T-helper 17 cell (primary cell): ENCODE data around the gene SLC16A7. TPM values are rescaled to one million over a fixed set of nuclear protein-coding genes. Genes with fewer than 3 reads are reported as not detected.

ENCODE experiments used
- ATAC-seq: fragments of 150-1000 bp; cut with Tn5 transposase; 2 replicates; pipeline ENCODE4 v1.10.0; 2021; ENCODE audit warnings: mild to moderate bottlenecking, moderate library complexity
- DNase-seq, 3 donors: peaks; one replicate each; pipeline versions ENCODE4 v3.0.0 to v3.0.0-alpha.2; 2020 to 2021
- H3K9me3 ChIP-seq: one replicate; pipeline ENCODE4 v1.7.0; 2013; ENCODE audit warnings: low read length, mild to moderate bottlenecking; ENCODE audit not compliant: control insufficient read depth, poor library complexity, severe bottlenecking
- H3K27ac Mint-ChIP-seq: one replicate; pipeline ENCODE4 v1.8.0; 2022; ENCODE audit warnings: mild to moderate bottlenecking, moderate library complexity, mixed read lengths
- H3K27me3 Mint-ChIP-seq: one replicate; pipeline ENCODE4 v1.8.0; 2022; ENCODE audit warnings: mixed read lengths
- H3K36me3 Mint-ChIP-seq: one replicate; pipeline ENCODE4 v1.8.0; 2022; ENCODE audit warnings: low read depth, mixed read lengths
- H3K4me1 Mint-ChIP-seq: one replicate; pipeline ENCODE4 v1.8.0; 2022; ENCODE audit warnings: mild to moderate bottlenecking, mixed read lengths
- H3K4me3 Mint-ChIP-seq: one replicate; pipeline ENCODE4 v1.8.0; 2022; ENCODE audit warnings: mild to moderate bottlenecking, moderate library complexity, mixed read lengths
- total RNA-seq, 4 donors: library from RNA in 2 of 4; stranded (reverse) in 2 of 4; gene quantifications; one replicate each; pipeline ENCODE4 v1.2.3 and lab custom pipeline; 2022 to 2026

SLC16A7 gene
- total RNA-seq, 2 donors from 2014 or later: 31.1 to 37.8 TPM

DNA sequence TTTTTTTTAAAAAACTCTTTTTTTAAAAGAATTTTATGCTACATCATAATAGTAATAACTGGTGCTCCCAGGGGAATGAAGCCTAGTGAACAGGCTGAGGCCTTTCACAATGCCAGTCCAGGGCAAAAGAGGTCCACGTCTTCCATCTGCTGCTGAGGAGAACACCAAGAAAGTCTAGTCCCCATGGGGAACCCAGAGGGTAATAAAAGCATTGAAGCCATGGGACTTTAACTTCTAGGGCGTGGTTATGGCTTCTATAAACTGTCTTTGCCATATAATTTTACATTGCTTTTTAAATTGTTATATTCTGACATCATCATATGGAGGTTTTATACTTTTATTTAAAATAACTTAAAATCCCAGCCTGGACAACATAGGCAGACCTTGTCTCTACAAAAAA lies 64.3 kb downstream of the SLC16A7 start:
- H3K9me3 ChIP-seq: no peaks in the 10 kb centered on the region
- no peak overlapping the region for H3K4me3 Mint-ChIP-seq
- ATAC-seq: no peak
- H3K4me1 Mint-ChIP-seq: peaks cover 17% of the 10 kb centered on the region
- H3K36me3 Mint-ChIP-seq: no peaks in the 10 kb centered on the region
- H3K27ac Mint-ChIP-seq: no peak overlapping the region
- no peak for DNase-seq
- no peaks in the 10 kb centered on the region for H3K27me3 Mint-ChIP-seq

DNA sequence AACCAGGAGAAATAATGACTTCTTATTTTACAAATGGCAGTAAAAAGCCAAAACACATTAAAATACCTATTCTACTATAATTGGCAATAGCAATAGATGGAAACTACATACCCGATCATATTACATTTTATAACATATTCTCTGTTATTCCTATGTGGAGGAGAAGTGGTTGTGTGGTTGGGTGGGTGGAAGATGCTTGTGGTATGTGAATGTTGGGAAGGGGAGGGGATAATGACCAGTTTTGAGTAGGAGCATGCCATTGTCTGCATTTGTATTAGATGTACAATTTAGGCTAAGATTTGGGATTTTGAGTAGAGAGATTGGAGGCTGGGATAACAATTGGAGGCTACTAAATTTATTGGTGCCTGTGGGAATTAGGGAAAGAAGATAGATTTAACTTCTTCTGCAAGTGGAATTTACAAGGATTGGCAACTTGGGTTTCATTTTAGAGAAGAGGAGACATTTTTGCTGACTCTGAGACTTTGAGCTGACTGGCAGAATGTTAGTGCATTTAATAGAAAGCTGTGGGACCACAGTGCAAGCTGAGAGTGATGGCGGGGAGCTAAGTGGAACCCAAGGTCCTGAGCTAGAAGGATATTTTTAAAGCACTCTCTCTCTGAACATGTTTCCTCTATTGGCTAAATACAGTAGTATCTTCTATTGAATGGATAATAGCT lies 65.2 kb downstream of the SLC16A7 start:
- no peak overlapping the region for H3K27ac Mint-ChIP-seq
- H3K4me1 Mint-ChIP-seq: peaks cover 16% of the 10 kb centered on the region
- H3K4me3 Mint-ChIP-seq: no peak overlapping the region
- H3K36me3 Mint-ChIP-seq: no peaks in the 10 kb centered on the region
- no peaks in the 10 kb centered on the region for H3K27me3 Mint-ChIP-seq
- no peak for ATAC-seq
- no peak for DNase-seq
- H3K9me3 ChIP-seq: no peaks in the 10 kb centered on the region

DNA sequence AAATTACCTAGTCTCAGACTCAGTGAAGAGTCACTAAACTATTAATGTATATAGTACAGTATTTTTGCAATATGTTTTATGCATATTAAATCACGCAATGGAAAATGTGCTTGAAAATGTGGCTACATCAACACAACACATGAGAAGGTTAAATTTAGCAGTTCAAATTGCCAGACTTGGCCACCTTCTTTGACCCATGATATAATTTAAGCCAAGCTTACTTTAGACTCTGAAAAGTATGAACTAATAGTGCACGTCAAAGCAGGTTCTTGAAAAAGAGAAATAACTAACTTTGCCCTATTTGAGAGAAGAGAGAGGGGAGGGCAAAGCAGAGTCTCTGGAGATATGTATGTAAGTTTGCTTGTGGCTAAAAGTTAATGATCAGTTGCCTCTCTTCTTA lies 68.7 kb downstream of the SLC16A7 start:
- ATAC-seq: no peak
- Mint-ChIP-seq H3K27ac (no peak overlapping the region), H3K4me1 (peaks cover 14% of the 10 kb centered on the region), H3K27me3 (no peaks in the 10 kb centered on the region), H3K4me3 (no peak overlapping the region), H3K36me3 (peaks cover 2% of the 10 kb centered on the region)
- H3K9me3 ChIP-seq: no peaks in the 10 kb centered on the region
- DNase-seq: no peak

DNA sequence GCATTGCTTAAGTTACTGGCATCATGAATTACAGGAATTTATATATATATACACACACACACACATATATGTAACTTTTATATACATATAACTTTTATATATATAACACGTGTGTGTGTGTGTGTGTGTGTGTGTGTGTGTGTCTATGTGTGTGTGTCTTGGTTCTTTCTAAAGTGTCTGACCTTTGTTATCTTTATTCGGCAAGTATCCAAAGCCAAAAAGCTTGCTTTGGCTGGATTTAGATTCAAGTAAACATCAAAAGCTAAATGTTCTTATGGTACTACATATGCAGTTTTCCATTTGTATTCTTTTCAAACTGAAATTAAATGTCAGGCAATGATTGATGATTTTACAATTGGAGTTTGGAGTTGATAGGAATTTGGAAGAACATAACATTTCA lies 69.9 kb downstream of the SLC16A7 start:
- Mint-ChIP-seq H3K36me3 (peaks cover 2% of the 10 kb centered on the region), H3K4me3 (no peak overlapping the region), H3K27ac (no peak overlapping the region), H3K4me1 (peaks cover 18% of the 10 kb centered on the region), H3K27me3 (no peaks in the 10 kb centered on the region)
- ATAC-seq (no peak), DNase-seq (no peak)
- no peaks in the 10 kb centered on the region for H3K9me3 ChIP-seq

DNA sequence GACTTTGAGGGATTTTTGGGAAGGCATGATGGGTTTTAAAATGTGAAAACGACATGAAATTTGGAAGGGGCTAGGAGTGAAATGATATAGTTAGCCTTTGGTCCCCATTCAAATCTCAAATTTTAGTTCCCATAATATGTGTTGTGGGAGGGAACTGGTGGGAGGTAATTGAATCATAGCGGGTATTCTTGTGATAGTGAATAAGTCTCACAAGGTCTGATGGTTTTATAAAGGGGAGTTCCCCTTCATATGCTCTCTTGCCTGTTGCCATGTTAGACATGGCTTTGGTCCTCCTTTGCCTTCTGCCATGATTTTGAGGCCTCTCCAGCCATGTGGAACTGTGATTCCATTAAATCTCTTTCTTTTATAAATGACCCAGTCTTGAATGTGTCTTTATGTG lies 72.8 kb downstream of the SLC16A7 start:
- no peak overlapping the region for H3K4me3 Mint-ChIP-seq
- H3K27ac Mint-ChIP-seq: peak overlapping the region; percentile 12
- ATAC-seq (no peak), DNase-seq (no peak)
- no peaks in the 10 kb centered on the region for H3K9me3 ChIP-seq
- peaks cover 15% of the 10 kb centered on the region for H3K4me1 Mint-ChIP-seq
- no peaks in the 10 kb centered on the region for H3K27me3 Mint-ChIP-seq
- H3K36me3 Mint-ChIP-seq: peaks cover 2% of the 10 kb centered on the region

DNA sequence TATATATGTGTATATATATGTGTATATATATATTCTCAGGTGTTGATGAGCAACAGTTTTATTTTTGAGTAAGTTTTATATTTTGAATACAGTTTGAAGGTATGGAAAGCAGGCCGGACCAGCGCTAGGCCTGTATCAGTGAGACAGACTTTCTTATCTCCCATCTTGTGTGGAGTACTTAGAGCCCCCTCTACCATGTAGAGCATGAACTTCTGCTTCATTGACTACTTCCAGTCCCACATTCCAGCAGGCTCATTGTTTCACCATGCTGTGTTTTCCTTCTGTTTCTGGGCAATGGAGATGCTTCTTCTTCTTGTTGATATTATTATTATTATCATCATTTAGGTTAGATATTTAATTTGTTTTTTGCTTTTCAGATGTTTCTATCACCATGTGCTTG lies 76.4 kb downstream of the SLC16A7 start:
- H3K9me3 ChIP-seq: no peaks in the 10 kb centered on the region
- Mint-ChIP-seq H3K27ac (no peak overlapping the region), H3K27me3 (no peaks in the 10 kb centered on the region), H3K4me1 (peaks cover 15% of the 10 kb centered on the region), H3K4me3 (no peak overlapping the region), H3K36me3 (peaks cover 3% of the 10 kb centered on the region)
- ATAC-seq (no peak), DNase-seq (no peak)

DNA sequence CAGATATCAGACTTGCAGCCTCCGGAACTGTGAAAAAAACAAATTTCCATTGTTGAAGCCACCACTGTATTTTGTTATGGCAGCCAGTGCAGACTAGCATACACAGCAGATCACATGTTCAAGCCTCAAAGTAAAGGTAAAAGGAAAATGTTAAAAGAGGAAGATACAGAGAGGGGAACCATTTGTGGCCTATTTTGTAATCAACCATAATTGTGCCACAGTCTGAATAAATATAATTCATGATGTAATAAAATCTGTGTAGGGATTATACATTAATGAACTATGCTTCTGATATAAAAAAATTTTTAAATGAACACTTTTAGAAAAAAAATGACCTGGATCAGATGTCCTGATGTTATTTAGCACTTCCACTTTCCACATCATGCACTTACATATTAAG lies 79.6 kb downstream of the SLC16A7 start:
- Mint-ChIP-seq H3K27me3 (no peaks in the 10 kb centered on the region), H3K4me3 (no peak overlapping the region), H3K36me3 (peaks cover 2% of the 10 kb centered on the region), H3K27ac (no peak overlapping the region), H3K4me1 (peaks cover 8% of the 10 kb centered on the region)
- no peak for ATAC-seq
- DNase-seq: no peak
- no peaks in the 10 kb centered on the region for H3K9me3 ChIP-seq

DNA sequence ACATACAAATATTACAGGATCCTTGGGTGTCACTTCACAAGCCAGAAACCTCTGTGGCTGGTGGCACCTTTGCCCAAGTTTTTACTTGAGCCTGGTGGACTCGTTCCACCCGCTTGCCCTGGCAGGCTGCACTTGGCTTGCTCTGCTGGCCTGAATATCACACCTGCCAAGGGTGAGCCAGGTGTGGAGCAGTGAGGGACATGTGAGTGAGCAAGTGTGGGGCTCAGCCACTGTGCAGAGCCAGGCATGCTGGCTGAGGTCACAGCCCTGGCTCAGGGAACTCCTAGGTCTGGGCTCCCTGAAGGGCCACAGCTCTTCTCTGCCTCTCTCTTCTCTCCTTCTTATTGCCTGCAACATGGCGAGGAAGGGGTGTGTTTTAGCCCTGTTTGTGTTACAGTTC lies 82.0 kb downstream of the SLC16A7 start:
- peaks cover 2% of the 10 kb centered on the region for H3K4me1 Mint-ChIP-seq
- ATAC-seq (no peak), DNase-seq (no peak)
- H3K27me3 Mint-ChIP-seq: no peaks in the 10 kb centered on the region
- H3K27ac Mint-ChIP-seq: no peak overlapping the region
- peaks cover 2% of the 10 kb centered on the region for H3K36me3 Mint-ChIP-seq
- no peak overlapping the region for H3K4me3 Mint-ChIP-seq
- no peaks in the 10 kb centered on the region for H3K9me3 ChIP-seq

DNA sequence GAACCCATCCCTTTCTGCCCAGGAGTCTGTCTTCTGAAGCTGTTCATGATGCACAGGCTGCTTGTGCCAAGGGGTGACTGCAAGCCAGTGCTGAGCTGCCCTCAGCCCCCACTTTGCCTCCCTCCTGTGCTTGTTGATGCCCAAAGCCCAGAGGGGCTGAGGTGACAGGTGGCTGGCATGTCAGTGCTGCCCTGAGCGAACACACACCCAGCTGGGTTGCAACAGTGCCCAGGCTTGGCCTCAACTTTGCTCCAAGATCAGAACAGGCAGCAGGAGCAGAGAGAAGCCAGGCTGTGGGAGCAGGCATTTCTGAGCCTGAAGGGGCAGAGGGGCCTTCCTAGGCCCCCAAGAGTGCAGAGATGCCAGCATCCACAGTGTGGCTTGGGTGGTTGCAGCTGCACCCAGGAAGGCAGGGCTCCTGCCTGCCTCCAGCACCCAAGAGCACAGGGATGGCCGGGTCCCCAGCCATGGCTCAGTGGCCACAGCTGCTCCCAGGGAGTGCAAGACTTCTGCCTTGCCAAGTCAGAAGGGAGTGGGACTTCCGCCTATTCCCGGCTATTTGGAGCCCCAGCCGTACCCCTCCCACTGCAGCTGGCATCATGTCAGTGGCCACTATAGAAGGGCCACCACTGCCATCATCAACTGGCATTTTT lies 83.1 kb downstream of the SLC16A7 start:
- H3K9me3 ChIP-seq: no peaks in the 10 kb centered on the region
- ATAC-seq: no peak
- no peak for DNase-seq
- Mint-ChIP-seq H3K27me3 (no peaks in the 10 kb centered on the region), H3K4me3 (no peak overlapping the region), H3K36me3 (peaks cover 2% of the 10 kb centered on the region), H3K27ac (no peak overlapping the region), H3K4me1 (peaks cover 5% of the 10 kb centered on the region)

DNA sequence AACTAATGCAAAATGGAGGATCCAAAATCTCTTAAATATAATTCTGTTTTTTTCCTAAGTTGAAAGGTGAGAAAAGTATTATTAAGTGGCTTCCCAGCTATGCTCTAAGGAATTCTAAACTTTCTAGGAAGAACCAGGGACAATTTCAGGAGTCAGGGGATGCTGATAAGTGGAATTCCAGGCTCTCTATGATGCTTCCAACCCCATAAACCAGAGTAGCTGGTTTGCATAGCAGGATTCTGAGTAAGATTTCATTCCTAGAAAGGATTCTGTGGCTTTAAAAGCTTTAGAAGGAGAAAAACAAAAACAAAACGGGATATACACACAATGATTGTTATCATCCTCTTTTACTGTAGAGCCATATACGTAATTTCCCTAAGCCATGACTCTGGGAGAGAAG lies 93.9 kb downstream of the SLC16A7 start:
- Mint-ChIP-seq H3K27me3 (no peaks in the 10 kb centered on the region), H3K27ac (no peak overlapping the region), H3K4me1 (peaks cover 3% of the 10 kb centered on the region), H3K4me3 (no peak overlapping the region), H3K36me3 (no peaks in the 10 kb centered on the region)
- no peaks in the 10 kb centered on the region for H3K9me3 ChIP-seq
- DNase-seq: no peak
- no peak for ATAC-seq

DNA sequence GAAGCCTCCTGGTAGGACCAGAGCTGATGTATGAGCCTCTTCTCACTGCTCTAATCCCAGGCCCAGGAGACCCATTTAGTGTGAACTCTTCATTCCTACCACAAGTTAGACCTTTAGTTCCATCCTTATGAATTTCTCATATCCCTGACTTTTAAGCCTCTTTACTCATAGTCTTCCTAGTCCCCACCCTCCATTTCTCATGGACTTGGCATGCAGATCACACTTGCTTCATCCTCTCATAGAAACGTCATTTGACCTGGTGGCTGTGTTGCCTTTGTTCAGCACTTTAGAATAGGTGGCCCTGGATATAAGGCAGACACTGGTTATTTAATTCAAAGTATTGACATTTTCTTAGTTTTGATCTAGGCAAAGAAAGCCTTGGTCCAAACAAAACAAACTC lies 99.5 kb downstream of the SLC16A7 start:
- DNase-seq (no peak), ATAC-seq (no peak)
- H3K9me3 ChIP-seq: no peaks in the 10 kb centered on the region
- peaks cover 13% of the 10 kb centered on the region for H3K4me1 Mint-ChIP-seq
- H3K4me3 Mint-ChIP-seq: no peak overlapping the region
- H3K27me3 Mint-ChIP-seq: no peaks in the 10 kb centered on the region
- no peak overlapping the region for H3K27ac Mint-ChIP-seq
- H3K36me3 Mint-ChIP-seq: no peaks in the 10 kb centered on the region

DNA sequence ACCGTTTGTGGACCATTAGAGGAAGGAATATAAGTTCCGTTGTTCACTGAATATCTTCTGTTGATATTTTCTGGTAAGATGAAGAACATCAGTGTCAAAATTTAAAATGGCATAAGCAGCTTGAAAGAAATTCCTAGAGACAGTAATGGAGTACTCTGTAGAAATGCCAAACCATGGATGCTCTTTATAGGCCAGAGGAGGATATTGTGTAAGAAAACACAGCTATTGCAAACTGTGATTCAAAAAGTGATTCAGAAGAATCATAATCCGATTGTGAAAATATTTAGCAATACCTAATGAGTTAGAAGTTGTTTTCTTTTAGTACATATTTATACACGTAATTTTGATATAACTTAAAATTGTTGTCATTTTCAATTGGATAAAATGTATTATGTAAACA lies 102.8 kb downstream of the SLC16A7 start:
- Mint-ChIP-seq H3K27ac (no peak overlapping the region), H3K36me3 (no peaks in the 10 kb centered on the region), H3K27me3 (no peaks in the 10 kb centered on the region), H3K4me3 (no peak overlapping the region), H3K4me1 (peaks cover 13% of the 10 kb centered on the region)
- no peaks in the 10 kb centered on the region for H3K9me3 ChIP-seq
- ATAC-seq: no peak
- DNase-seq: no peak

DNA sequence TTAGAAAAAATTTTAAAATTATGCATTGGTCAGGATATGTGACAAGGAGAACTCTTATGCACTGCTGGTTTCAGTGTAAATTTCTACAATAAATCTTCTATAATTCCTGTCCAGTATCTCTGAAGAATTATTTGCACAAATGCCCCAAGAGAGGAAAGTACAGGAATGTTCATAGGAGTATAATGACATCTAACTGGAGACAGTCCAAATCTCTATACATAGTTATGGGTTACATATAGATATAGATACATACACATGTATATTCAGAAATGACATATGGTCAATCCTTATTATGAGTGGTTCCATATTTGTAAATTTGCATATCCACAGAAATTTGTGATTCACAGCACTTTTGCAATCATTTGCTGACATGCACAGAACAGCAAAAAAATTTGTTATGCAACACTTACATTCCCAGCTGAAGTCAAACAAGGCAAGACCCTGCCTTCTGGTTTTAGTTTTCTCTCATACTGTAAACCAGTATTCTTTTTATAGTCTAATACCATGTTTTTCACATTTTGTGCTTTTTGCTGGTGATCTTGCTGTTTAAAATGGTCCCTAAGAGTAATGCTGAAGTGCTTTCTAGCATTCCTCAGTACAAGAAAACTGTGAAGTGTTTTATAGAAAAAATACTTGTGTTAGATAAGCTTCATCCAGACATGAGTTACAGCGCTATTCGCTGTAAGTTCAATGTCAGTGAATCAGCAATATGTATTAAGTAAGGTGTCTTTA lies 103.8 kb downstream of the SLC16A7 start:
- ATAC-seq (no peak), DNase-seq (no peak)
- Mint-ChIP-seq H3K4me1 (peaks cover 10% of the 10 kb centered on the region), H3K4me3 (no peak overlapping the region), H3K36me3 (no peaks in the 10 kb centered on the region), H3K27me3 (no peaks in the 10 kb centered on the region), H3K27ac (no peak overlapping the region)
- no peaks in the 10 kb centered on the region for H3K9me3 ChIP-seq

DNA sequence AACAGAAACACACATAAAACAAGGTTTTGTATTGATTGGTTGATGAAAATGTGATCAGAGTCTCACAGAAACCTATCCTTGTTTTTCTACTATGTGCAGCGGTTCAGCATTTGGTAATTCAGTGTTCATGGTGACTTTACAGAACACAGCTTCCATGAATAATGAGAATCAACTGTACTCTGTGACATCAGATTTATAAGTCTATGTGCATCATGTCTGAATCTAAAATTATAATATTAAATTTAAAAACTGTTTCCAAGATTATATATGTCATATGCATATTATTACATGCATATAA lies 104.3 kb downstream of the SLC16A7 start:
- Mint-ChIP-seq H3K4me1 (peaks cover 10% of the 10 kb centered on the region), H3K36me3 (no peaks in the 10 kb centered on the region), H3K4me3 (no peak overlapping the region), H3K27me3 (no peaks in the 10 kb centered on the region), H3K27ac (no peak overlapping the region)
- no peaks in the 10 kb centered on the region for H3K9me3 ChIP-seq
- DNase-seq: no peak
- no peak for ATAC-seq
